ENCODE measurements around the gene MGAT4A. TPM values are rescaled to one million over a fixed set of nuclear protein-coding genes. Genes with fewer than 3 reads are reported as not detected.

MGAT4A gene
- total RNA-seq, 1 donor: under 0.01 TPM

- H3K4me3 ChIP-seq (ENCODE audit: low read depth, low read length): no peak overlapping the region
- DNase-seq (ENCODE audit: low read depth): no peak
- TF ChIP-seq, protein P1, sequence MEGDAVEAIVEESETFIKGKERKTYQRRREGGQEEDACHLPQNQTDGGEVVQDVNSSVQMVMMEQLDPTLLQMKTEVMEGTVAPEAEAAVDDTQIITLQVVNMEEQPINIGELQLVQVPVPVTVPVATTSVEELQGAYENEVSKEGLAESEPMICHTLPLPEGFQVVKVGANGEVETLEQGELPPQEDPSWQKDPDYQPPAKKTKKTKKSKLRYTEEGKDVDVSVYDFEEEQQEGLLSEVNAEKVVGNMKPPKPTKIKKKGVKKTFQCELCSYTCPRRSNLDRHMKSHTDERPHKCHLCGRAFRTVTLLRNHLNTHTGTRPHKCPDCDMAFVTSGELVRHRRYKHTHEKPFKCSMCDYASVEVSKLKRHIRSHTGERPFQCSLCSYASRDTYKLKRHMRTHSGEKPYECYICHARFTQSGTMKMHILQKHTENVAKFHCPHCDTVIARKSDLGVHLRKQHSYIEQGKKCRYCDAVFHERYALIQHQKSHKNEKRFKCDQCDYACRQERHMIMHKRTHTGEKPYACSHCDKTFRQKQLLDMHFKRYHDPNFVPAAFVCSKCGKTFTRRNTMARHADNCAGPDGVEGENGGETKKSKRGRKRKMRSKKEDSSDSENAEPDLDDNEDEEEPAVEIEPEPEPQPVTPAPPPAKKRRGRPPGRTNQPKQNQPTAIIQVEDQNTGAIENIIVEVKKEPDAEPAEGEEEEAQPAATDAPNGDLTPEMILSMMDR (IDR thresholded peaks at IDR 0.05; ENCODE audit: insufficient read depth, low read depth, low read length): no peak
Measured at GRCh38 chr2:98692090-98693054, 38.6 kb downstream of the MGAT4A start.

DNA sequence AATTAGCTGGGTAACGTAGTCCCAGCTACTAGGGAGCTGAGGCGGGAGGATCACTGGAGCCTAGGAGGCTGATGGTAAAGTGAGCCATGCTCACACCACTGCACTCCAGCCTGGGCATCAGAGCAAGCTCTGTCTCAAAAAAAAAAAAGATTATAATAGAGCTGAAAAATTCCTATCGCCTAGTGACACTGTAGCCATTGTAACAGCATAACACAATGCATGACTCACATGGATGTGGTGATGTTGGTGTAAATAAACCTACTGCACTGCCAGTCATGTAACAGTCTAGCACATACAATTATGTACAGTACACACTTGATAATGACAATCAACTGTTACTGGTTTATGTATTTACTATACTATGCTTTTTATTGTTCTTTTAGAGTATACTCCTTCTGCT is 39.6 kb downstream of the MGAT4A start:
- H3K4me3 ChIP-seq (ENCODE audit: low read depth, low read length): no peak overlapping the region
- DNase-seq (ENCODE audit: low read depth): no peak
- TF ChIP-seq, protein P1 (IDR thresholded peaks at IDR 0.05; ENCODE audit: insufficient read depth, low read depth, low read length): no peak

DNA sequence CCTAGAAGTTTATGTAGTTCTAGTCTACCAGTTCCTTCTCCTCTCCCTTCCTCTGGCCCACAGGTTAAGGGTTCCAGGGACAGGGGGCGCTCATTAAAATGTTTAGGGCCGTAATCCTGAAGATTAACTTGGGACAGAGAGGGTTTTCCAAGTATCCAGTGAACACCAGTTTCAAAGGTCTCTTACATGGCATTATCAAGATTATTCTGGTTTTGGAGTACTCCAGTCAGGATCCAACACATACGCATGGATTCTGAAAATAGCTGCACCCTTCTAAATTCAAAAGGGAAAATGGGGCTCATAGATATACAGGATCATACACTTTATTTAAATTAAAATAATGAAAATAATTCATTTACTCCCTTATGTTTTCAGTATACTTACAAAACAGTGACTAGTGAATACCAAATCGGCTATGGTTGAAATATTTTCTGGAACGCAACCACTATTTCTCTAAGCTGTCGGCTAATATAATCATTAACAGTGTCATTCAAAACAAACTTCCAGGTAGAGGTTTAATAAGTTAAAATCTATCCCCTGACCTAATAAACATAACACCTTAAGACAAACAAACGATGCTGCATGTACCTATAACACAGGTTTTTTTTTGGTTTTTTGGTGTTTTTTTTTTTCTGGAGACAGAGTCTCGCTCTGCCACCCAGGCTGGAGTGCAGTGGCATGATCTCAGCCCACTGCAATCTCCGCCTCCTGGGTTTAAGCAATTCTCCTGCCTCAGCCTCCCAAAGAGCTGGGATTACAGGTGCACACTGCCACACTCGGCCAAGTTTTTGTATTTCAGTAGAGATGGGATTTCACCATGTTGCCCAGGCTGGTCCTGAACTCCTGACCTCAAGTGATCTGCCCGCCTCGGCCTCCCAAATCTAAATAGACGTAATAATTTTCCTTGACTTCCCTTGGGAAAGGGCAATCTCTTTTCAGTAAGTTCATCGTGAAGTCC is 44.7 kb downstream of the MGAT4A start:
- TF ChIP-seq, protein P1 (IDR thresholded peaks at IDR 0.05; ENCODE audit: insufficient read depth, low read depth, low read length): no peak
- no peak for DNase-seq (ENCODE audit: low read depth)
- H3K4me3 ChIP-seq (ENCODE audit: low read depth, low read length): no peak overlapping the region

GRCh38 chr2:98683728-98684127 is 47.2 kb downstream of the MGAT4A start:
- DNase-seq (ENCODE audit: low read depth): no peak
- no peak overlapping the region for H3K4me3 ChIP-seq (ENCODE audit: low read depth, low read length)
- TF ChIP-seq, protein P1 (IDR thresholded peaks at IDR 0.05; ENCODE audit: insufficient read depth, low read depth, low read length): no peak

DNA sequence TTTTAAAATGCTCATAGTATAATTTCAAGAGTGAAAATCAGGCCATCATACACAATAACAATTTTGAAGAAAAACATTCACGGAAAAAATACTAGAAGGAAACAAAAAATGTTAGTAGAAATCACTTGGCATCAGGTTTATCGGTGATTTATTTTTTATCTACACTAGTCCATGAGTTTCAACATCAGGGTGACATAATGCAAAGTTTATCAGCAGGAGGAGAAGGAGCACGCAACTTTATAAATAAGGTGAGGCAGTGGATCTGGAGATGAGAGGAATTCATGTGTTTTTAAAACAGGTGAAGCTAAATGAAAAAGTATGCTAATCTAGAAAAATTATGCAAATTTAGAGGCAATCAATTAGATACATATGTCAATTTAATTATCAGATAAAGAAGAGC is 54.2 kb downstream of the MGAT4A start:
- TF ChIP-seq, protein P1 (IDR thresholded peaks at IDR 0.05; ENCODE audit: insufficient read depth, low read depth, low read length): no peak
- no peak for DNase-seq (ENCODE audit: low read depth)
- no peak overlapping the region for H3K4me3 ChIP-seq (ENCODE audit: low read depth, low read length)

DNA sequence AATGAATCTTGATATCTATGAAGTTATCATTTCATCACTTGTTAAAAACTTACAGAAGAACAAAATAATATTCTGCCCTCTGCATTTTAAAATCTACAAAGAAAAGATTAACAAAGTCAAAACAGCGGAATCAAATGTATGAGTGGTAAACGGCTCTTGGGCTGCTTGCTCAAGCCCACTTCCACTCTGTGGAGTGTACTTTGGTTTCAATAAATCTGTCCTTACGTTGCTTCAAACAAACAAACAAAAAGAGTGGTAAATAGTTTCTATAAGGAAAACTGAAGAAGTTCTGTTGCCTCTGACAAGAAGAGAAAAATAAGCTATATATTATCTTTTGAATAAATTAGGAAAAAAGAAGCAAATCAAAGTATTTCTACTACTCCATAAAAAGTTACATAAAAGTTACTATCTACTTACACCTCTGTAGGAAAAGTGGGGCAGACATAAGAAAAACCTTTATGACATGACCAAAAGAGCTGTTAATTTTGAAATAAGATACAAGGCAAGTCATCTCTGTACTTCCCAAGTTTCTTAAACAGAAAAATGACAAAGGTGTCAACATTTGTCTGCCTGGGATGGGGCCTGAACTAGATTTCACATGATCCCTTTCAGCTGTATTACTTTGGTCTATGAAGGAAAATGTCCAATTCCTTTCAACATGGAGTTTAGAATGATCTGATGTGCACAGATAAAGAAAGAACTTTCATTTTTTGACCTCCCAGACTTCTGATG is 56.5 kb downstream of the MGAT4A start:
- TF ChIP-seq, protein P1 (IDR thresholded peaks at IDR 0.05; ENCODE audit: insufficient read depth, low read depth, low read length): no peak
- no peak overlapping the region for H3K4me3 ChIP-seq (ENCODE audit: low read depth, low read length)

More for the DNA sequence above, 56.5 kb downstream of the MGAT4A start:
- DNase-seq (ENCODE audit: low read depth): no peak
